HG03457 (cell line): ENCODE measurements around the gene MIS18A.

Experiments used
- ATAC-seq: cut with Tn5 transposase; IDR thresholded peaks from one replicate; pipeline ENCODE4 v1.9.1; 2021; ENCODE audit warnings: moderate number of reproducible peaks; ENCODE audit not compliant: unreplicated experiment

Gene MIS18A

DNA sequence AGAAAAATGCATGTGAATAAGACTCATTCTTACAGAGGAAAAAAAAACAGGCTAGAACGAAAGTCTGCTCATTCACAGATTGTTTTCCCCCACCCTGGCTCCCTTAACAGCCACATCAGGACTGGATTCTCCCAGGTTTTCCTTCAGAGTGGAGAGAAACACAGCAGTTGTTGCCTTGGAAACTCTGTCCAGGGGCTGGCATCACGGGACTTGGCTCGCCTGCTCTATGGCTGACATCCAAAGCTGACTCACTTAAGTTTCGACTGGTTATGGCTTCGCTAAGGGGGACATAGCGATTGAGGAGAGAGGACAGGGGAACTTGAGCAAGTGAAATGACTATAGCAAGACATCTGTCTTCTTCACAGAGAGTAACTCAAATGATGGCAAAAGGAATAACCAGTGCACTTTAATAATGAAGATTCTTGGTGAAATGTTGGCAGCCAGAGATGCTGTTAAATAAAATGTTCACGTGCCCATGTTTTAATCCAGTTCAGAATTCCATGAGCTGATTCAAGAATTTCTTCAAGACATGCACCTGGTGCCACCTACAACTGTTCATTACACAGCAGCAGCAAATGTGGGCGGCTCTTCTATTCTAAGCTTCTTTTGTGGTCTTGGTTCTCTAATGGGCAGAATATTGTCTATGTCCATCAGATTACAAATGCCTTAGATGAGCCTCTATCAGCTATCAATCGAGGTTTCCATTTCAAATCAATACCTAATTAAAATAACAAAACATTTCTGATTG lies 21.8 kb downstream of the MIS18A start:
- ATAC-seq = no peak

DNA sequence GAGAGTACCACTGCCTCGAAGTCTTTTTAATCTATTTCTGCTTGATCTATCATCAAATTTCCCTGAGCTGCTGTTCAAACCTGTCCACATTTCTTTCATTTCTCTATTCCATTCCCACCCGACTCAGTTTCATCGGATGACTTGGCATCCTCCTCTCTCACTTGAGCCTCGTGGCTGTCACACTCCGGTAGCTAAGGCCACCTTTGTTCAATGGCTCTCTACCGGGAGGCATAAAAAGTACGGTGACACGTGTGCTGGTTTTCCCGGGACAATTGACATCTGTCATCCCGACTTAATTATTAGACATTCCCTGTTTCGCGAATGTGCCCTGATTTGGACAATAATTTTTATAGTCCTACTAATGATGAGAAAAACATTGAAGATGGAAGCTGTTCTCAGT lies 22.6 kb downstream of the MIS18A start:
- ATAC-seq = no peak

DNA sequence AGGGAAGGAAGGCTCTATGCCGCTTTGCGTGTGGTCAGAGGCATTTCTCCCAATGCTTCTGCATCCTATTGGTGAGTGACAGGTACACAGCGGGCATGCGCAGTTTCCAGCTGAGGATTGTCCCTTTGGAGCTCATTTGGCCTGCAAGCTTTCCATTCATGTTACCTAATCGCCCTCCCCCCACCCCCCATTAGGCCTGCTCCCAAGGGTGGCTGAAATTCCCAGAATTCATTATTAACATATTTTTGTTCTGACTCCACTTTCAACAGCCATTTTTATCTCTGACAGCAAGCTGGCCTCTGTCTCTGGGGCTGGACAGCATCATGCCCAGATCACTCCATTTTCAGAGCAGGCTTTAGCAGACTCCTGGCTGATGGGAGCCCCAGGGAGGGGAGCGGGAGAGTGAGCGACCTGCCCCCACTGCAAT lies 25.6 kb downstream of the MIS18A start:
- ATAC-seq = no peak

DNA sequence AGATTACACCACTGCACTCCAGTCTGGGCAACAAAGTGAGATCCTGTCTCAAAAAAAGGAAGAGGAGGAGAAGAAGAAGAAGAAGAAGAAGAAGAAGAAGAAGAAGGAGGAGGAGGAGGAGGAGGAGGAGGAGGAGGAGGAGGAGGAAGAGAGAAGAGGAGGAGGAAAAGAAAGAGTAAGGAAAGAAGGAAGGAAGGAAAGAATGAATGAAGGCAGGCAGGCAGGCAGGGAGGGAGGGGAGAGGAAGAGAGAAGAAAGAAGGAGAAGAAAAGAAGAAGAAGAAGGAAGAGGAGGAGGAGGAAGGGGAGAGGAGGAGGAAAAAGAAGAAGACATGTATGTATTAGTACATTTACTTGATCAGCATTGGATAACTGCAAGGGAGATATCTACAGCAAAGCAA lies 26.7 kb downstream of the MIS18A start:
- ATAC-seq = no peak

DNA sequence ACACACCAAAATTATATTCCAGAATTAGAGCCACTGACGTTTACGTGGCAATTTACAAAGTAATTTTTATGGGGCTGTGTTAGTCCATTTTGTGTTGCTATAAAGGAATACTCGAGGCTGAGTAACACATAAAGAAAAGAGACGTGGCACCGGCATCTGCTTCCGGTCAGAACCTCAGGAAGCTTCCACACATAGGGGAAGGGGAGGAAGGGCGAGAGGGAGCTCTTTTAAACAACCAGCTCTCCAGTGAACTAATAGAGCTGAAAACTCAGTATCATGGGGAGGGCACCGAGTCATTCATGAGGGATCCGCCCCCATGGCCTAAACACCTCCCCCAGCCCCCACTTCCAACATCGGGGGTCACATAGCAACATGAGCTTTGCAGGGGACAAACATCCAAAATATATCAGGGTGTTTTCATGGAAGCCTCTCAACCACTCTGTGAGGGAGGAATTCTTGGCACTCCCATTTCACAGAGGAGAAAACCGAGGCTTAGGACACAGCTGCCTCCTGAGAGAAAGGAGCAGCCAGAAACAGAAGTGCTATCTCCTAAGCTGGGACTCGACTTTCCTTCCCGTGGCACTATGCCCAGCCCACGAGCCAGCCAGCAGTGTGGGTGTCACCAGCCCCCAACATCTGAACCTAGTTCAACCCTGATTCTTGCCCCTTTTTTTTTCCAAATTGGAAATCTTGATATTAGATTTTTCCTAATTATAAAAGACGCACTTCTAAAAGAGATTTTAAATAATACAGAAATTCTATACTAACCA lies 29.2 kb downstream of the MIS18A start:
- no peak for ATAC-seq

DNA sequence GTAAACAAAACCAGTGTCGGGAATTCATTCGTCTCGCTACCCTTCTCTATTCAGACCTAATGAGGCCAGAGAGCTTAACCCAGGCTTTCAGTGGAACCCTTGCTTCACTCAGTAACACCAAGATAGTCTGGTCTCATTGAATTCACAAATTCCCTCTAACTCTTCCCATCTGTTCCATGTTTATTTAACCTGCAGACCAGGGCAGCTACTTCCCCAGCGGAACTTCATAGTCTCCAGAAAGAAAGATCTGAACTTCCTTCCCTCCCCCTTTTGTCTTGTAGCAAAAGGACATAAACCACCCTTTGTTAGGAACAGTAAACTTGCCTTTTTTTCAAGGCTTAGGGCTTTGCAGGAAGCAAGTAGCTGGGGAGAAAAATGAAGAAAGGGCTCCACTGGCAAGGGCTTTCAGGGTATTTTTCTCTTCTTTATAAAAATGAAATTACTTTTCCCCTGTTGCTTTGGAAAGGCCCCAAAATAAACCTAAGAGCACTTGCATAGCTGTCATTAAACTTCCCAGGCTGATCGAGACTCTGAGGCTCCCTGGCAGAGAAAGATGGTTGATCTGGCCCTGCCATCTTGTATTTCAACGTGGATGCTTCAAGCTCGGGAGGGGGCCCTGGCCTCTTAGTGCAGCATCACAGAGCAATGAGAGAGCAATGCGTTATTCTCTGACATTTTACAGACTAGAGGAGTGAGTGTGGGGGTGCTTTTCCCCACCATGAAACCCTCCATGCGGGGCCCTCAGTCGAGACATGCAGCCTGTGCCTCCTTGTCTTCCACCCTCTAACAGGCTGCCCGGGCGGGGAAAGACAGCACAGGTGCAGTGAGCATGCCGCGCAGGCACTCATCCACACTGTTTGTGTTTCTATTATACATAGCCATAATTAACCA lies 30.0 kb downstream of the MIS18A start:
- no peak for ATAC-seq

DNA sequence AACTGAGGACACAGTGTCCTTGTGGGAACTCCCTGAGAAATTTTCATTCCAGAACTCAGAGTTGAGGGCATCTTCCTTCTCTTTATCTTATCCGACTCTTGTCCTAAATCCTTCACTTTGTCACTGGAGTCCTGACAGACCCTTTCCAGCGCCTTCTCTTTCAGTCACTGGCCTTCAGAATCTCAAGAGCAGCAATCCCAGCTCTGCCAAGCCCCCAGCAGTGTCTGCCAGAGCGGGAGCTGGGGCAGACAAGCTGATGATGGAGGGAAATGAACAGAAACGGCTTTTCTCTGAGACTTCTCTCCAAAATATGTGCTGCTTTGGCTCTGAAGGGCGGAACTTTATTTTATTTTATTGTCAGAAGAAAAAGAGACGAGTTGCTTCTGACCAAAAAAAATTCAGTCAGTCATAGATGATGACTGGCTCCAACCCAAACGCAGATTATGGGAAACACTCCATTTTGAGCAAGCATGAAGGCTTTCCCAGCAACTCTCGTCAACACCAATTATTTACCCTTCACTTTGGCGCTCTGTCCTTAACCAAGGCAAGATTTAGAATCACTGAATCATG lies 32.2 kb downstream of the MIS18A start:
- ATAC-seq = no peak

DNA sequence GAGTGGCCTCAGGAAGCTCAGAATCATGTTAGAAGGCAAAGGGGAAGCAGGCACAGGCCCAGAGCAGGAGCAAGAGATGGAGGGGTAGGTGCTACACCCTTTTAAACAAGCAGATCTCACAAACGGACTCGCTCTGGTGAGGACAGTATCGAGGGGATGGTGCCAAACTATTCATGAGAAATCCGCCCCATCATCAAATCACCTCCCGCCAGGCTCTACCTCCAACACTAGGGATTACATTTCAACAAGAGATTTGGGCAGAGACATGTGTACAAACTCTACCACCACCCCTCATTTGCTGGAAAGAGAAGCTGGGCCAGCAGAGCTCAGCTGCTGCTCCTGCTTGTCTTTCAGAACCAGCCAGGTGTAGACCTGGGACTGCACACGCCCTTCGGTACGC lies 32.9 kb downstream of the MIS18A start:
- ATAC-seq = no peak

DNA sequence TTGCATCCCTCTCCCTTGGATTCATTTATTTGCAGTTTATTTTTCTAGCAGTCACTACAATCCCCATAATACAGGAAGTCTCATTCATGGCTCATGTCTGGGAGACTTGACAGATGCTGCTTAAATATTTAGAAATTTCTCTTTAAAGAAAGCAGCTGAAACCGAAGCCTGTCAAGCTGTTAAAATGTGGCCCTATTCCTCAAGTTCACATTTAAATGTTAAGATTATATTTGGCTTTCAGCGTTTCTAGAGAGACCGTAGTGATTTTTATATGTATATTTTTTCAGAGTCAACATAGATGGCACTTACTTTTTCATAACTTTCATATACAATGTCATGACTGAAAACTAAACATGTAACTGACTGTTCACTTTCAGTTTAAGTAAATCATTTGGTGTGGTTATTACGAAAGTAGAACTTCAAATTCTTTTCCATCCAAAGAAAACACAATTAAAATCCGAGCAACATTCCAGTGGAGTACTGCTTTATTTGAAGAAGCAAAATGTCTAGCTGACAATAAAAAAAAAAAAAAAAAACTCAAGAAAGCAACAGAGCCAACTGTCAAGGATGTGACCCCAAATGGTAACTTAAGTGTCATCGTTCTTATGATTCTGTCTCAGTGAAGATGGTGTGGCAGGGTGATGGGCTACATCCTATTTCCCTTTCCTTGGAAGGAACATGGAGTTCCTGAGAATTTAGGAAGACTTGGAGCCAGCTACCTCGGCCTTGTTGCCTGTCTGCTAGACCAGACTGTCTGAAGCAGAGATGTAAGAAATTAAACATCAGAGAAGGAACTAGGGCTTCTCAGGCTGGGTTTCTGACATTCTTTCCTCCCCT lies 37.8 kb downstream of the MIS18A start:
- ATAC-seq = no peak

DNA sequence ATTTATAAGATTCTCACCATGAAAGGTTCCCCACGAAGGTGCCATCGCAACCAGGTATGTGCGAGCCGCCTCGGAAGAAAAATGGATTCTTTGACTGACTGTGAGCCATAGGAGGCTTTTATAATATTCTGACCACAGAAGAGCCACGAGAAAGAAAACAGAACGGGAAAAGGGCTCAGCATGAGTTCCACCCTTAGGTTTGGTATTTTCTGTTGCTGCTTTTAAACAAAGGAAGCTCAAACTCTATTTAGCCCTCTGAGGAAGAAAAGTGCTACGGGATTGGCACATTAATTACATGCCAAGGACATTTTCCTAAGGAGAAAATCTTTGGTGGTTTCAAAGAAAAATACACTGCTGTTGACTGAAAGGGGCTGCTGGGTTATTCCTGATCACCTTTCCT lies 39.3 kb downstream of the MIS18A start:
- no peak for ATAC-seq

DNA sequence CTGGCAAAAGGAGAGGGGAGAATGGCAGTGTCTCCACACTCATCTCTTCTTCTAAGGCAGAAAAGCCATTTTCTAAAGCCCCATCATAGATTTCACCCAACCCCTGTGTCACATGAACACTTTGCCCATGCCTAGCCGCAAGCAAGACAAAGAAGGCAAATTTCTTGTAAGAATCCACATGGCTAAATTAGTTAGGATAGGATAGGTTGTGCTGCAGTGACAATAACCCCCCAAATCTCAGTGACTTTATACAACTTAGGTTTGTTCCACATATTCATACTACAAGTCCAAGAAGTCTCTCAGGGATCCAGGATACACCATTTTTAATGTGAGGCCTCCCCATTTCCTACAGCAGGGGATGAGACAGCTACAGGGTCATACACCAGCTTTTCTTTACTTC lies 40.8 kb downstream of the MIS18A start:
- no peak for ATAC-seq

DNA sequence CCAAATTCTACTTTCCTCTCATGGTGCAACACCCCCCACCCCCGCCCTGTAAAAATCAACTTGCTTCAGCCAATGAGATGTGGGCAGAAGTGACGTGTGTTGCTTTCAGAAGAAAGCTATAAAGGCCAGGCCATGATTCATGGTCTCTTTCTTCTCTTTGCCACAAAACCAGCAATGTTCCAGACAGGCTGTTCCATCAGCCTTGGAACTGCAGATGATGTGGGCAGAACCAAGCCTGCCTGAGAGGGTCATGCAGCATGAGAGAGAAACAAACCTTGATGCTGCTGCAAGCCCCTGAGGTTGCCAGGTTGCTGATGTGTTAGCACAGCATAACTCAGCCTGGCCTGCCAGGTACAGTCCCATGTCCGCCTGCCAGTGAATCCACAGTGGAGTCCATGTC lies 41.8 kb downstream of the MIS18A start:
- ATAC-seq = no peak

DNA sequence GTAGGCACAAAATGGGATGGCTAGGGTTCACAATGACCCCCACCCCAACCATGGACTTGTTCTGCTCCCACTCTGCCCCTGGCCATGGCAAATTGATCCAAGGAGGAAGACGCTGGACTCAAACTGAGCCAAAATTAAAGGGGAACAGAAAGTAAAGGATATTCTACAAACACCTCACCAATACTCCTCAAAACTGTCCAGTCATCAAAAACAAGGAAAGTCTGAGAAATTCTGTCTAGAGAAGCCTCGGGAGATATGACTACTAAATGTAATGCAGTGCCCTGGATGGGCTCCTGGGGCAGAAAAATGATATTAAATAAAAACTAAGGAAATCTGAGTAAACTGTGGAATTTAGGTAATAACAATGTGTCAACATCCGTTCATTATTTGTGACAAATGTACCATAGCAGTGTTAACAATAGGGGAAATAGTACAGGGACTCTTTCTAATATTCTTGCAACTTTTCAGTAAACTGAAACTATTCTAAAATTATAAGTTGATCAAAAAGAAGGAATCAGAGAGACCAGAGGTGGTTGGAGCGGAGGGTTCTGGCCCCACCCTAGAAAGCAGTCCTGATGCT lies 45.0 kb downstream of the MIS18A start:
- ATAC-seq = no peak

DNA sequence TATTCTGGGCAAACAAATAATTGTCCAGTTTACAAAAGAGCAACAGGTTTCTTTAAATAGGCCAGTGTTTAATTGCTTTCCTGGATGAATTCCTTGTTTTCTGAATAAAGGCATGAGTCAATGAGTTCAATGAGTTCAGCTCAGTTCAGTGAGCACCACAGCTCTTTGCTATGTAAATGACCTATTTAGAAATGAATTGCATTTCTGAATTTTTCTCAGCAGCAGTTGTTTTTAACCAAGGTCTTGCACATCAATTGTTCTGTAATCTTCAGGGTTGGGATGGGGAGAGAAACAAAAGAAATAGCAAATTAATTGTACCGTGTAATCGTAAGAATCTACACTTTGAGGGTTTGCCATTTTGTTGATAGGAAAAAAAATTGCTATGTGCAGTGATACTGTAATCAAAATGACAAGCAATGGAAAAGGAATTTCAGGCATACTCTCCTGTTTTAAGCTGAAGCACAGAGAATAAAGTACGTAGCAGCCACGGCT lies 45.7 kb downstream of the MIS18A start:
- ATAC-seq = no peak

DNA sequence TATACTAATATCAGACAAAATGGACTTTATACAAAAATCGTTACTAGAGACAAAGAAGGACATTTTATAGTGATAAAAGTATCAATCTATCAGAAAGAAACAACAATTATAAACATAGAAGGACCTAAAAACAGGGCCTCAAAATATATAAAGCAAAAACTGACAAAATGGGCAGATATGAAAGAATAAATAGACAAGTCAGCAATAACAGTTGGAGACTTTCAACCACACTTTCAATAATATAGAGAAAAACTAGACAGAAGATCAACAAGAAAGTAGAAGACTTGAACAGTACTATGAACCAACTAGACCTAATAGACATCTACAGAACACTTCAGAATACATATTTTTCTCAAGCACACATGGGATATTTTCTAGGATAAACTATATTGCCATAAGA lies 52.4 kb downstream of the MIS18A start:
- ATAC-seq = no peak
